ENCODE data around the gene ZC3H6.

- TF ChIP-seq CTCF (IDR thresholded peaks at IDR 0.05) = no peak
- no peak for TF ChIP-seq POLR2A (IDR thresholded peaks at IDR 0.05)
Observed at GRCh38 chr2:112318515-112318914, 43.1 kb downstream of the ZC3H6 start.
